DOHH2 (cell line): ENCODE measurements around the gene KLHL14.

Source experiments
- CTCF ChIP-seq: fragments of 200-600 bp; sonication (generic); IDR thresholded peaks from one replicate; pipeline ENCODE4 v1.5.1; 2014; ENCODE audit warnings: antibody characterized with exemption, mild to moderate bottlenecking, low read depth, low read length; ENCODE audit not compliant: poor library complexity, severe bottlenecking
- EZH2phosphoT487 ChIP-seq: fragments of 200-600 bp; sonication (generic); IDR thresholded peaks from 2 replicates; pipeline ENCODE4 v1.6.1; 2017; ENCODE audit warnings: borderline replicate concordance, mild to moderate bottlenecking, antibody characterized with exemption, low read length, moderate library complexity, mixed read lengths

DNA sequence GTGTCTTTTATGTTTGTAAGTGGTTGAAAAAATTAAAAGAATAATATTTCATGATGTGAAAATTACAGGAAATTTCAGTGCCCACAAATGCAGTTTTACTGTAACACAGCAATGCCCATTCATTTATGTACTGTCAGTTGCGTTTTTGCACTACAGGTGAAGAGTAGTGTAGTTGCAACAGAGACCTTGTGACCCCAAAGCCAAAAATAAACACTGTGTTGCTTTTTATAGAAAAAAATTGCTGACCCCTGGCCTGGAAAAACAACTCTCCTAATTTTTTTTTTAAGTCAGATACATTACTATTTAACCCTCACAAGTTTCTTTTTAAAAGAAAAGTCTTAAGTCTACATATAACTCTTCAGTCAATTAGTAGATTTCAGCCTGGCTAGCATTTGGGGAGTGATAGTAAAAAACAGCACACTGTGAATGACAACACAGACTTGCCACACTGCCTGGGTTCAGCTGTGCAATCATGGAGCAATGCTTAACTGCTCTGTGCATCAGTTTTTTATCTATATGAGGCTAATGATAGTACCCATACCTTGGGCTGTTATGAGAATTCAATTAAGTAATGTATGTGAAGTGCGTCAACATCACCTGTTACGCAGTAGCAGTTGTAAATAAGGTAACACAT, 8.1 kb downstream of the KLHL14 start:
- TF ChIP-seq CTCF (no peak), EZH2phosphoT487 (no peak)
